Ovary (tissue), 9 donors: ENCODE results near the gene ZNF334. TPM values are rescaled to one million over a fixed set of nuclear protein-coding genes. Genes with fewer than 3 reads are reported as not detected.

Source experiments
- DNase-seq, 5 donors: peaks; one replicate each; pipeline ENCODE4 v3.0.0-alpha.2; 2019 to 2020
- H3K27ac ChIP-seq, 2 donors: fragments of 200-600 bp; one replicate each; pipeline versions ENCODE4 v1.5.1 to v1.8.0; 2019 to 2022
- H3K27me3 ChIP-seq: fragments of 200-600 bp; one replicate; pipeline ENCODE4 v1.8.0; 2022
- H3K36me3 ChIP-seq: fragments of 200-600 bp; sonication (generic); one replicate; pipeline ENCODE4 v1.5.1; 2019
- H3K4me1 ChIP-seq: one replicate; pipeline ENCODE4 v1.8.1; 2013; ENCODE audit warnings: mild to moderate bottlenecking, moderate library complexity; ENCODE audit not compliant: insufficient read depth
- H3K4me3 ChIP-seq: fragments of 200-600 bp; sonication (generic); one replicate; pipeline ENCODE4 v1.5.1; 2017
- H3K9me3 ChIP-seq, 2 donors: fragments of 200-600 bp in 1 of 2; sonication (generic) in 1 of 2; one replicate each; pipeline versions ENCODE4 v1.5.1 to v1.8.1; 2013 to 2019; ENCODE audit warnings: mild to moderate bottlenecking in 1 of 2, moderate library complexity in 1 of 2
- CTCF ChIP-seq, 3 donors: fragments of 450-650 bp in 2 of 3; fragments of 200-600 bp in 1 of 3; IDR thresholded peaks; one replicate each; pipeline versions ENCODE4 v1.5.1 to v1.8.0; 2016 to 2022; ENCODE audit warnings: antibody characterized with exemption in 3 of 3, mild to moderate bottlenecking in 1 of 3
- EP300 ChIP-seq: sonication (generic); formaldehyde crosslinking; IDR thresholded peaks from one replicate; pipeline ENCODE4 v1.6.1; 2017; ENCODE audit warnings: antibody characterized with exemption
- POLR2A ChIP-seq: fragments of 450-650 bp; IDR thresholded peaks from one replicate; pipeline ENCODE4 v1.6.1; 2017; ENCODE audit warnings: antibody characterized with exemption, mild to moderate bottlenecking, moderate library complexity
- WGBS, 3 donors: extraction: QIAGEN DNeasy Blood & Tissue Kit in 1 of 3; methylation state at CpG; one replicate each; pipeline versions ENCODE4 v1.1.5 to v1.1.7; 2013 to 2017; 5-methylcytosine and 5-hydroxymethylcytosine counted together
- intact Hi-C, 4 donors: fragments of 100-400 bp; cut with DNase I; formaldehyde crosslinking; loops; one replicate each; pipeline versions ENCODE4 v1.11.0 to v1.15.1; 2022 to 2023
- polyA plus RNA-seq, 2 donors: library from polyadenylated mRNA; stranded (reverse); fragments of 200-250 nt in 1 of 2; fragments of 350-450 nt in 1 of 2; fragmentation: Illumina TruSeq in 1 of 2; extraction: RNeasy Lipid Tissue Mini Kit (QIAGEN cat#74804) in 1 of 2; gene quantifications; one replicate each; pipeline ENCODE4 v1.2.3, GENCODE V29; 2013 to 2014
- total RNA-seq, 7 donors: library from RNA; depleted of rRNA in 2 of 7; stranded (reverse); fragments of >200 nt in 2 of 7; fragmentation: NEBNext Ultra II Directional in 3 of 7; extraction: Animal tissue kit (Norgen Biotek cat#: 25700) in 3 of 7; gene quantifications; one replicate each; pipeline versions ENCODE4 v1.1.0 to v1.2.4, GENCODE V29; 2016 to 2023
- donor health status: DM: no; HTN: no; CAD: no; lungs with moderate emphysema.
- donor health status: DM: no; HTN: no; CAD: no.
- donor health status: Bipolar disorder and iron deficiency.
- donor health status: DM: yes; HTN: yes; CAD: no.
- donor health status: DM: no; HTN: no; CAD: no.
- donor health status: DM: yes; HTN: yes; CAD: no.

Gene ZNF334
- total and polyA plus RNA-seq, 9 donors = 5.5 to 16.1 (median 10.7) TPM

GRCh38 chr20:46541229-46541935 lies 28.0 kb upstream of the ZNF334 start:
- Histone ChIP-seq H3K27ac (no peak overlapping the region), H3K36me3 (no peaks in the 10 kb centered on the region), H3K4me1 (no peaks in the 10 kb centered on the region), H3K9me3 (no peaks in the 10 kb centered on the region), H3K4me3 (no peak overlapping the region), H3K27me3 (no peaks in the 10 kb centered on the region)
- intact Hi-C loops = no loop called here
- TF ChIP-seq POLR2A (no peak), CTCF (IDR thresholded peaks at IDR 0.05) (no peak), EP300 (no peak)
- no peak for DNase-seq
- WGBS, 3 donors = 55 to 66% (median 62%) methylated on average over 36 of the region's 36 CpGs

GRCh38 chr20:46539113-46539512 lies 25.8 kb upstream of the ZNF334 start:
- no peak for DNase-seq
- WGBS, 3 donors = 79 to 88% (median 79%) methylated on average over 2 of the region's 2 CpGs
- no peak for TF ChIP-seq POLR2A
- no peak for TF ChIP-seq CTCF (IDR thresholded peaks at IDR 0.05)
- no peak for TF ChIP-seq EP300
- Histone ChIP-seq H3K4me3 (no peak overlapping the region), H3K27me3 (no peaks in the 10 kb centered on the region), H3K4me1 (no peaks in the 10 kb centered on the region), H3K36me3 (no peaks in the 10 kb centered on the region), H3K27ac (no peak overlapping the region), H3K9me3 (no peaks in the 10 kb centered on the region)
- intact Hi-C loops = no loop called here

GRCh38 chr20:46530640-46531039 lies 17.3 kb upstream of the ZNF334 start:
- H3K4me3 ChIP-seq = no peak overlapping the region
- DNase-seq = no peak
- no peaks in the 10 kb centered on the region for H3K4me1 ChIP-seq
- intact Hi-C loops = no loop called here
- no peaks in the 10 kb centered on the region for H3K9me3 ChIP-seq
- H3K36me3 ChIP-seq = no peaks in the 10 kb centered on the region
- 62 to 71% (median 71%) methylated on average over 4 of the region's 4 CpGs for WGBS, 3 donors
- H3K27me3 ChIP-seq = no peaks in the 10 kb centered on the region
- no peak for TF ChIP-seq EP300
- no peak for TF ChIP-seq CTCF (IDR thresholded peaks at IDR 0.05)
- no peak for TF ChIP-seq POLR2A
- no peak overlapping the region for H3K27ac ChIP-seq

- intact Hi-C loops = no loop called here
- no peaks in the 10 kb centered on the region for H3K4me1 ChIP-seq
- no peak for DNase-seq
- TF ChIP-seq EP300 = no peak
- TF ChIP-seq POLR2A = no peak
- no peak for TF ChIP-seq CTCF (IDR thresholded peaks at IDR 0.05)
- H3K36me3 ChIP-seq = no peaks in the 10 kb centered on the region
- no peaks in the 10 kb centered on the region for H3K27me3 ChIP-seq
- 52 to 54% (median 52%) methylated on average over 2 of the region's 2 CpGs for WGBS, 3 donors
- H3K9me3 ChIP-seq = no peaks in the 10 kb centered on the region
- no peak overlapping the region for H3K4me3 ChIP-seq
- no peak overlapping the region for H3K27ac ChIP-seq
Observed at GRCh38 chr20:46523696-46524328, 10.5 kb upstream of the ZNF334 start.
